NCI-H1105 treated with DMSO at 0.1 percent for 48 hours (cell line): ENCODE data around the gene BICC1.

ENCODE experiments used
- DNase-seq: peaks from one replicate; lab custom pipeline; 2025; lab: John Stamatoyannopoulos, UW

The BICC1 gene

DNA sequence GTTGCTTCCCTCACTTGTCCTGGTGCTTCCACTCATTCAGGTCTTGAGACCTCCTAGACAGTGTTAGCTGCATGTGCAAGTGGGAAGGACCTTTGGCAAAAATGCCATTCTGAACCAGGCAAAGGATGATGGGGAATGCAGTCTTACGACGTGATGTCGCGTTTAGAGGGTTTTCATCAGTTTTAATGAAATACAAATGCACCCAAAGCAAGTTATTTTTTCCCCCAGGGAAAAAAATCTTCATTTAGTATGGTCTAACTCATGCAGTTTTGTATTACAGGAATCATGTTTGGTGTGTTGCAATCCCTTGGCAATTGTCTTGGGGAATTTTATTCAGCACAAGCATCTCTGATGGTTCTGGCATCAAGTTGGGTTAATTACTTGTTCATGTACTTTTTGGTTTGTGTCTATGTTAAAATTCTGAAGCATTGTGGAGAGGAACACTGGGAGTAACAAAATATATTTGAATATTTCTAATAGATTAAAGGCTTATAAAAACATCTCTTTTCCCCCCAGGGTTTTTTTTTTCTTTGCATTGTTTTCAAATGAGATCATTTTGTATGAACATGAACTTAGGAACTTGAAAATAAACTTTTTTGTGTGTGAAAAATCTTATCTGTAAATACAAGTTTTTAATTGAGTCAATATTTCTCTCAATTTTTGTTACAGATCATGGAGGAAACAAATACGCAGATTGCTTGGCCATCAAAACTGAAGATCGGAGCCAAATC lies 188.9 kb downstream of the BICC1 start:
- no peak for DNase-seq

DNA sequence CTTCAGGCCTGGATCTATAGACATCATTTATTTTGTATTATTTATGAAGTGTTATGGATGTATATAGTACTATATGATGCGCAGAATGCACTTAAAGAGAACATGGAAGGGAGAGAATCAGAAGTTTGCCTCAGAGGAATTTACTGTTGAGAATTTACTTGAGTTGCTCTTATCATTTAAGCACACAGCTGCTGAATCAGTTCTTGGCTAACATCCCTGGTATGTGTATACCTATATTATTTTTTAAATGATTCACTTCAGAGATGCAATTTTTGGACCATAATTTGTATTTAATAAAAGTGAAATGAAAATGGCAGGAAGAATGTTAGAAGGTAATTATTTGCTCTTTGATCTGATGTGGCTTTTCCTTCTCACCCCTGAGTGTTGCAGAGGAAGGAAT lies 191.6 kb downstream of the BICC1 start:
- DNase-seq = no peak

- no peak for DNase-seq
Observed at GRCh38 chr10:58704671-58705141, 192.0 kb downstream of the BICC1 start.

DNA sequence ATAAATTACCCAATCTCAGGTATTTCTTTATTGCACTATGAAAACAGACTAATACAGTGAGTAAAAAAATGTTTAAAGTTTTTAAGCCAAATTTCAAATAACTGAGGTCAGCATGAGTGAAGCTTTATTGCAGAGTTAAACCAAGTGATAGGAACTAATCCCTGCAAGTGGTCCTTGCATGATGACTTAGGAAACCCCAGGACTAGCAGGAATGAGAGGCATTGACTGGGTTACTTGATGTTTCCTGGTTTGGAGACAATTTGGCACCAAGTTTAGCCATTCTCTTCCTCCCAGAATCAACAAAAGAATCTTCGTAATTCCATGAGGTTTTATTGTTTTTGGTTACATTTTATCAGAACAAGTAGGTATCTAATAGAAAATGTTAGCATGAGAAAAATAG lies 194.2 kb downstream of the BICC1 start:
- DNase-seq = no peak

- no peak for DNase-seq
Observed at GRCh38 chr10:58712141-58712540, 199.5 kb downstream of the BICC1 start.

DNA sequence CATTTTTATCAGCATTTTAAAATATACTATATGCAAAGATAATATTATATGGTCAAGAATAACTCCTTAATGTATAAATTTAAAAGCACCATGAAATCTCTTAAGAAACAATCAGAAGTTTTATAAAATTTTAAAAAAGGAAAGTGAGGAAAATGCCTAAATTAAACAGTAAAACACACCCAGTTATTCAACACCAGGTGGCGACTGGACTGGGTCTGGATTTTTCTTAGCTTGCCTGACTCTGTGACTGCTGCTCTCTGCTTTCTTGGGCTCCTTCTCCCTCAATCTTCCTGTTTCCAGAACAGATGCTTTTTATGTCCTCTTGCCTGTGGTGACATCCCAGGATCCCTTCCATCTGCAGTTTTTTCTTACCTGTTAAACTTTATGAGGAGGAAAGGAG lies 200.3 kb downstream of the BICC1 start:
- DNase-seq = no peak

DNA sequence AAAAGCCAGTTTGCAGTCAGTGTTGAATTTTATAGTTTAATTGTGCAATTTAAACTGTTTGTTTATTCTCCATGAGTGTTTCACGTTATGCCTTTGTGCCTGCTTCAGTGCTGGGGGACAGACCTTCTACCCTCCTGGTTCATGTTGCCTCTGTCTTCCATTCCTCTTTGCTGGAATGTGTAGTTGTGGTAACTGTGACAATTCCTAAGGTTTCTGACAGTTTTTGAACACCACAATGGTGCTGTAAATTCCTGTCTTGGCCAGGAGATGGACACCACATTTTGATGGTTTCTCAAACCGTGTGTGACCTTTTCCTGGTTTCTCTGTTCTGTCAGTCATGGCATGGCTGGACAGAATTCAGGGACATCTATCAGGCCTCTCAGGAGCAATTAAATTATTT lies 201.7 kb downstream of the BICC1 start:
- DNase-seq = no peak

GRCh38 chr10:58715061-58715460 lies 202.4 kb downstream of the BICC1 start:
- DNase-seq = no peak

DNA sequence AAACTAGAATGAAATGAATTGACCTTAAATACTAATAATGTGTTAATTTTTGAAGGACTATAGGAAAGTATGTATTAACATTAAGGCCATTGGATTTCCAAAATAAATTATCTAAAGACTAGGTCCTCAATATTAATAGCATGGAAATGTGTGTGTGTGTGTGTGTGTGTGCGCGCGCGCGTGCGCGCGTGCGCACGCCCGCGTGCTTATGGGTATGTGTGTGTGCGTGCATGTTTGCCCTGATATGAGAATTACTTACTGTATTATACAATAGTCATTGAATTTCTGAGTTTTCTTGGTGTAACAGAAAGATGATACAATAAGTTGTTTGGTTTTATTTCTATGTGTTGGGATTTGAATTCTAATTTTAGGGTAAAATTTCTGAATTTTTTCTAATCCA lies 205.9 kb downstream of the BICC1 start:
- no peak for DNase-seq

DNA sequence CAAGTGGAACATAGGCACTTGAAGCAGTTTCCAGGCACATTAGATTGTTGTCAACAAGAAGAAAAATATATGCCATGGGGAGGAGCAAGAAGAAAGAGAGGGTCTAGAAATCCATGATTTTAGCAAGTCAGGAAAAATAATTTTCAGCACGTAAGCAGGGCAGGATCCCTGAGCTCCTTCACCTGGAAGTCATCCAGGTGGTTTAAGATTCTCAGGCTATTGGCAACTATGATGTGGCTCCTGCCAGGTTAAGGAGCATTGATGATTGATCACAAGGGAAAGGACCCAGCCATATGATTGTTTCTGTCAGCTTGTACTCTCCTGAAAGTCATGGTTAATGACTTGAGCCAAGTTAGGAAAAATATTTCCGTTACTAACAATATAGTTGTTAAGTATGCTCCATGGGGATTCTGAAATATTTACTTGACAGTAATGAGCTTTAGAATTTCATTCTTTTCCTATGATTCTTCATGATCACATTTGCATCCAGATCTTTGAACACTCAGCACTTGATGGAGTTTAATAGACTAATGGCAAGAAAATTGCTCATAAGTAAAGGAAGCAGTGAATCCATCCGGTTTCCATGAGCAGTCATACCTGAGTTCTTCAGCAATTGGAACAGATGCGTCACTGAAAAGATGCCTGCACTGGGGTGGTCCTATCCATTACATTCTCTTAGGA lies 209.1 kb downstream of the BICC1 start:
- no peak for DNase-seq

GRCh38 chr10:58723186-58723585 lies 210.5 kb downstream of the BICC1 start:
- no peak for DNase-seq

GRCh38 chr10:58723966-58724365 lies 211.3 kb downstream of the BICC1 start:
- no peak for DNase-seq

DNA sequence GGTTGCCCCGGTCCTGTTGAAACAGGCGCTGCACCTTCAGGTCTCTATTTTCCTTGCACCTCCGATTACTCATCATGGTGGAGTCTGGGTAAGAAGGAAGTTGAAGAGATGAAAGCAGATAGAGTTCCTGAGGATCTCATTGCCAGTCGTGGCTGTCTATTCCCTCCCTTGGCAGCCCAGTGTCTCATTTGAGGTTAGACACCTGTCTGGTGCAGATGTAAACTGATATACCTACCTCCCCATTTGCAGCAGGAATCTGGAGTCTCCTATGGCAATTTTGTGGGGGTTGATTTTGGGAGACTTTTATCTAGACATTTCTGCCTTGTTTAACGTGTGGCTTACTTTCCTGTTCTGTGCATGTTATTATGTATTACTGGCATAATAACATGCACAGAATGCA lies 212.1 kb downstream of the BICC1 start:
- no peak for DNase-seq

DNA sequence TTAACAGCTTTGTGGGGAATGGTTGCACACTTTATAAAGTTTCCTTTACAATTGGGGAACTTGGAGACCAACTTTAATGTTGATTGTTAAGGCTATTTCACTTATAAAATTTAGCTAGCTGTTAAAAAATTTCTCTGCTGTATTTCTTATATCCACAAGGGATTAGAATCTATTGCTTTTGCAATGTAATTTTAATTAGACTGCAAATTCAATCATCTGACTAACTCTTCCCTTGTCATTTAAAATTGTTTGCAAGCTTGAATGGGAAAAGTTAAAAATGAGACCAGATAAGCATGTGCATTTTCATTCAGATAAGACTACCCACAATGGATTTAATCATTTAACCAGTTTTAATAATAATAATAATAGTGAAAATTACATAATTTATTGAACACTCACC lies 213.2 kb downstream of the BICC1 start:
- no peak for DNase-seq

- no peak for DNase-seq
Observed at GRCh38 chr10:58727633-58728032, 215.0 kb downstream of the BICC1 start.

DNA sequence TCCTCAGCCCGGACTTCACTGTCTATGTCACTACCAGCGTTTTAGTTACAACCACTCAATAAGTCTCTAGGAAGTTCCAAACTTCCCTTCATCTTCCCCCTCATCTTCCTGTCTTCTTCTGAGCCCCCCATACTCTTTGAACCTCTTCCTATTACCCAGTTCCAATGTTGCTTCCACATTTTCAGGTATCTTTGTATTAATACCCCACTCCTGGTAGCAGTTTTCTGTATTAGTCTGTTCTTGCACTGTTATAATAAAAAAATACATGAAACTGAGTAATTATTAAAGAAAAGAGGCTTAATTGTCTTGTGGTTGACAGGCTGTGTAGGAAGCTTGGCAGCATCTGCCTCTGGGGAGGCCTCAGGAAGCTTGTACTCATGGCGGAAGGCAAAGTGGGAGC lies 218.6 kb downstream of the BICC1 start:
- DNase-seq = no peak

GRCh38 chr10:58733436-58733835 lies 220.8 kb downstream of the BICC1 start:
- DNase-seq = no peak

DNA sequence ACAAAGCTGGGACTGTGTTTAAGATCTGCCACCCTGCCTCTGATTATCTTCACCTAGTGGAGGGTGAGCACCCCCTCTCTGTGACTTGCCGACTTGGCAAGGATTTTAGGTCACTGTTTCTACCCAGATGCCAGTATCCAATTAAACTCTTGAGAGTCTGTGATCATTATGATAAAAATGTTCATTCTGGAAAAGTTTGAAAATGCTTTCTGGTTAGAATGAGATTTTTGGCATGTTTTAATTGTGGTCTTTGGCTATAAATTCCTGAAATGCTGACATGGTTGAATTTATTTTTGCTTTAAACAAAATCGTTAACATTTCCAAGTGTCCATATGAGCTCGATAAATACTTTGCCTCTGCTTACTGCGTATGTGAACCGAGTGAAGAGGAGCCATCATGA lies 221.4 kb downstream of the BICC1 start:
- DNase-seq = no peak

- no peak for DNase-seq
Observed at GRCh38 chr10:58734664-58735063, 222.0 kb downstream of the BICC1 start.

- DNase-seq = no peak
Observed at GRCh38 chr10:58735087-58735486, 222.4 kb downstream of the BICC1 start.

- DNase-seq = no peak
Observed at GRCh38 chr10:58740620-58741369, 228.1 kb downstream of the BICC1 start.

DNA sequence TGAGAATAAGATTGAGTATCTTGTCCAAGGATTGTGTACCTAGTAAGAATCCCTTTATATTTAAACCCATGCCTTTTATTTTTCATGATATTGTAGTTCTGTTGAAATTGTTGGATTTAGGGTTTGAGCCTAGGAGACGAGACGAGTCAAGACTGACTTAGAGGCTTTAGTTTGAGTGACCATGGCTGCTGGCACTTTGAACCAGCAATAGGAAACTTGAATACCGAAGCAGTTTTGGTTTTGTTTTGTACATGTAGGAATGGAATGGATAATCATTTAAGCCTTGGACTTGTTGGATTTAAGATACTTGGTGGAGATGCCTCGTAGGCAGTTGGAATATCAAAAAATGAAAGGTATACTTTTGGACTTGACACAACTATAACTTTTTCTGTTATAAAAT lies 229.0 kb downstream of the BICC1 start:
- DNase-seq = no peak

- no peak for DNase-seq
Observed at GRCh38 chr10:58742141-58742540, 229.5 kb downstream of the BICC1 start.
